Panc1 (cell line): ENCODE measurements around the gene ZFP36L1.

Source experiments
- CTCF ChIP-seq: fragments of 450-650 bp; IDR thresholded peaks from 2 replicates; pipeline ENCODE4 v1.5.1; 2017; ENCODE audit warnings: mild to moderate bottlenecking
- POLR2AphosphoS5 ChIP-seq: IDR thresholded peaks from 2 replicates; pipeline ENCODE4 v1.6.1; 2012; ENCODE audit warnings: mild to moderate bottlenecking, low read depth, low read length, moderate library complexity
- SIN3A ChIP-seq: IDR thresholded peaks from 2 replicates; pipeline ENCODE4 v1.6.1; 2012; ENCODE audit warnings: low read depth, mild to moderate bottlenecking, low read length, moderate library complexity, borderline replicate concordance; ENCODE audit not compliant: insufficient read depth
- TCF7L2 ChIP-seq: IDR thresholded peaks from 2 replicates; pipeline ENCODE4 v1.6.1; 2011; ENCODE audit warnings: mild to moderate bottlenecking, low read depth, low read length, inconsistent platforms
- TF ChIP-seq, protein P1 (sequence below), 2 experiments: IDR thresholded peaks; 2 replicates each; pipeline ENCODE4 v1.6.1; 2011 to 2012; ENCODE audit warnings: low read depth in 2 of 2, control low read depth in 1 of 2, low read length in 1 of 2, mild to moderate bottlenecking in 1 of 2, moderate library complexity in 1 of 2; ENCODE audit not compliant: insufficient read depth in 1 of 2

- TF ChIP-seq CTCF (no peak), SIN3A (no peak), POLR2AphosphoS5 (no peak), TCF7L2 (no peak)
- TF ChIP-seq, protein P1, sequence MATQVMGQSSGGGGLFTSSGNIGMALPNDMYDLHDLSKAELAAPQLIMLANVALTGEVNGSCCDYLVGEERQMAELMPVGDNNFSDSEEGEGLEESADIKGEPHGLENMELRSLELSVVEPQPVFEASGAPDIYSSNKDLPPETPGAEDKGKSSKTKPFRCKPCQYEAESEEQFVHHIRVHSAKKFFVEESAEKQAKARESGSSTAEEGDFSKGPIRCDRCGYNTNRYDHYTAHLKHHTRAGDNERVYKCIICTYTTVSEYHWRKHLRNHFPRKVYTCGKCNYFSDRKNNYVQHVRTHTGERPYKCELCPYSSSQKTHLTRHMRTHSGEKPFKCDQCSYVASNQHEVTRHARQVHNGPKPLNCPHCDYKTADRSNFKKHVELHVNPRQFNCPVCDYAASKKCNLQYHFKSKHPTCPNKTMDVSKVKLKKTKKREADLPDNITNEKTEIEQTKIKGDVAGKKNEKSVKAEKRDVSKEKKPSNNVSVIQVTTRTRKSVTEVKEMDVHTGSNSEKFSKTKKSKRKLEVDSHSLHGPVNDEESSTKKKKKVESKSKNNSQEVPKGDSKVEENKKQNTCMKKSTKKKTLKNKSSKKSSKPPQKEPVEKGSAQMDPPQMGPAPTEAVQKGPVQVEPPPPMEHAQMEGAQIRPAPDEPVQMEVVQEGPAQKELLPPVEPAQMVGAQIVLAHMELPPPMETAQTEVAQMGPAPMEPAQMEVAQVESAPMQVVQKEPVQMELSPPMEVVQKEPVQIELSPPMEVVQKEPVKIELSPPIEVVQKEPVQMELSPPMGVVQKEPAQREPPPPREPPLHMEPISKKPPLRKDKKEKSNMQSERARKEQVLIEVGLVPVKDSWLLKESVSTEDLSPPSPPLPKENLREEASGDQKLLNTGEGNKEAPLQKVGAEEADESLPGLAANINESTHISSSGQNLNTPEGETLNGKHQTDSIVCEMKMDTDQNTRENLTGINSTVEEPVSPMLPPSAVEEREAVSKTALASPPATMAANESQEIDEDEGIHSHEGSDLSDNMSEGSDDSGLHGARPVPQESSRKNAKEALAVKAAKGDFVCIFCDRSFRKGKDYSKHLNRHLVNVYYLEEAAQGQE (IDR thresholded peaks at IDR 0.05; ENCODE audit: insufficient read depth in 1 of 2, low read depth in 2 of 2, low read length in 1 of 2) = no peak
Measured at GRCh38 chr14:68779761-68780323, 13.0 kb downstream of the ZFP36L1 start.
